Neural cell (in vitro differentiated cells): ENCODE data around the gene CNTLN. TPM values are rescaled to one million over a fixed set of nuclear protein-coding genes. Genes with fewer than 3 reads are reported as not detected.
"Not testable (repeated sequence)": the region's sequence is repeated elsewhere in the genome, so short reads cannot be mapped to it uniquely, and the experiment has no call there.

Experiments used
- H2AFZ ChIP-seq: fragments of 200-600, 300-800 bp; sonication (generic), shearing (Covaris generic); 2 replicates; pipeline ENCODE4 v1.6.0; 2014; ENCODE audit warnings: low read depth, mild to moderate bottlenecking, antibody characterized with exemption, low read length, moderate library complexity
- H3F3A ChIP-seq: fragments of 200-600 bp; shearing (Covaris generic); 2 replicates; pipeline ENCODE4 v1.6.1; 2016; ENCODE audit warnings: mild to moderate bottlenecking, moderate library complexity, mixed read lengths, antibody characterized with exemption, low read length; ENCODE audit not compliant: insufficient read depth, poor library complexity, severe bottlenecking
- H3K27ac ChIP-seq: fragments of 200-600, 300-800 bp; sonication (generic), shearing (Covaris generic); 2 replicates; pipeline ENCODE4 v1.5.1; 2014; ENCODE audit warnings: mild to moderate bottlenecking, low read length, moderate library complexity
- H3K27me3 ChIP-seq: fragments of 300-800, 200-600 bp; sonication (generic), shearing (Covaris generic); 2 replicates; pipeline ENCODE4 v1.6.0; 2014; ENCODE audit warnings: mild to moderate bottlenecking, low read depth, low read length, moderate library complexity; ENCODE audit not compliant: insufficient read depth
- H3K36me3 ChIP-seq: fragments of 300-800, 200-600 bp; sonication (generic), shearing (Covaris generic); 2 replicates; pipeline ENCODE4 v1.5.1; 2014; ENCODE audit warnings: mild to moderate bottlenecking, antibody characterized with exemption, low read length, moderate library complexity; ENCODE audit not compliant: insufficient read depth
- H3K4me2 ChIP-seq: fragments of 300-800, 200-600 bp; sonication (generic), shearing (Covaris generic); 2 replicates; pipeline ENCODE4 v1.6.0; 2014; ENCODE audit warnings: mild to moderate bottlenecking, low read length
- H3K4me3 ChIP-seq: fragments of 300-800, 200-600 bp; sonication (generic), shearing (Covaris generic); 2 replicates; pipeline ENCODE4 v1.5.1; 2014; ENCODE audit warnings: mild to moderate bottlenecking, low read length, moderate library complexity
- H3K79me2 ChIP-seq: fragments of 200-600 bp; shearing (Covaris generic); replicated peaks from 2 replicates; pipeline ENCODE4 v1.6.0; 2014; ENCODE audit warnings: mild to moderate bottlenecking, low read length, moderate library complexity; ENCODE audit not compliant: insufficient read depth
- H3K9ac ChIP-seq: fragments of 300-800, 200-600 bp; sonication (generic), shearing (Covaris generic); 2 replicates; pipeline ENCODE4 v1.6.1; 2016; ENCODE audit warnings: mild to moderate bottlenecking, low read length, mixed read lengths
- H3K9me2 ChIP-seq: fragments of 200-600 bp; shearing (Covaris generic); 2 replicates; pipeline ENCODE4 v1.6.1; 2016; ENCODE audit warnings: mild to moderate bottlenecking, low read length, mixed read lengths; ENCODE audit not compliant: insufficient read depth
- H3K9me3 ChIP-seq: fragments of 200-600, 300-800 bp; sonication (generic), shearing (Covaris generic); 2 replicates; pipeline ENCODE4 v1.6.1; 2016; ENCODE audit warnings: mild to moderate bottlenecking, mixed run types, low read length, moderate library complexity, mixed read lengths
- H4K20me1 ChIP-seq: fragments of 200-600 bp; shearing (Covaris generic); 2 replicates; pipeline ENCODE4 v1.6.1; 2016; ENCODE audit warnings: mild to moderate bottlenecking, mixed run types; ENCODE audit not compliant: insufficient read depth
- EP300 ChIP-seq: fragments of 450-650 bp; conservative IDR thresholded peaks from 2 replicates; pipeline ENCODE4 v1.6.1; 2014; ENCODE audit warnings: antibody characterized with exemption, mild to moderate bottlenecking, moderate library complexity; ENCODE audit not compliant: poor library complexity, severe bottlenecking
- EZH2 ChIP-seq: fragments of 200-600, 300-800 bp; shearing (Covaris generic), sonication (generic); IDR thresholded peaks from 2 replicates; pipeline ENCODE4 v1.6.1; 2014; ENCODE audit warnings: antibody characterized with exemption, low read length, borderline replicate concordance, mild to moderate bottlenecking; ENCODE audit not compliant: insufficient read depth, poor library complexity, severe bottlenecking
- MXI1 ChIP-seq: fragments of 450-650 bp; conservative IDR thresholded peaks from 2 replicates; pipeline ENCODE4 v1.6.1; 2014; ENCODE audit warnings: antibody characterized with exemption, mild to moderate bottlenecking; ENCODE audit not compliant: poor library complexity, severe bottlenecking
- POLR2AphosphoS5 ChIP-seq: IDR thresholded peaks from 2 replicates; pipeline ENCODE4 v1.6.1; 2012
- RAD21 ChIP-seq: fragments of 450-650 bp; conservative IDR thresholded peaks from 2 replicates; pipeline ENCODE4 v1.6.1; 2014; ENCODE audit warnings: antibody characterized with exemption, mild to moderate bottlenecking, moderate library complexity
- REST ChIP-seq: IDR thresholded peaks from 2 replicates; pipeline ENCODE4 v1.6.1; 2012; ENCODE audit warnings: borderline replicate concordance
- SMC3 ChIP-seq: fragments of 450-650 bp; conservative IDR thresholded peaks from 2 replicates; pipeline ENCODE4 v1.6.1; 2014; ENCODE audit warnings: antibody characterized with exemption, mild to moderate bottlenecking, moderate library complexity; ENCODE audit not compliant: poor library complexity
- TAF1 ChIP-seq: IDR thresholded peaks from 2 replicates; pipeline ENCODE4 v1.6.1; 2012; ENCODE audit warnings: low read depth
- polyA plus RNA-seq: library from polyadenylated mRNA; depleted of rRNA; stranded (reverse); fragments of >200 nt; gene quantifications from 2 replicates; pipeline ENCODE4 v1.2.3, GENCODE V29; 2014
- TF ChIP-seq, protein P1 (sequence below): fragments of 450-650 bp; IDR thresholded peaks from 2 replicates; pipeline ENCODE4 v1.5.1; 2014; ENCODE audit warnings: antibody characterized with exemption, mild to moderate bottlenecking, moderate library complexity; ENCODE audit not compliant: poor library complexity, severe bottlenecking

Gene CNTLN
- polyA plus RNA-seq, 1 donor from 2014 or later: 5.0 TPM

- Histone ChIP-seq H3K27me3 (no peaks in the 10 kb centered on the region), H3K4me2 (no peak overlapping the region), H3K9ac (no peak overlapping the region), H2AFZ (no peak overlapping the region), H3K27ac (no peak overlapping the region), H3K4me3 (no peak overlapping the region), H3K36me3 (no peaks in the 10 kb centered on the region), H4K20me1 (no peaks in the 10 kb centered on the region), H3K9me3 (no peaks in the 10 kb centered on the region), H3K79me2 (no peaks in the 10 kb centered on the region), H3F3A (no peaks in the 10 kb centered on the region), H3K9me2 (no peaks in the 10 kb centered on the region)
- TF ChIP-seq MXI1 (no peak), TAF1 (no peak), REST (no peak), RAD21 (no peak), EP300 (no peak), SMC3 (no peak), EZH2 (no peak), POLR2AphosphoS5 (no peak)
- TF ChIP-seq, protein P1, sequence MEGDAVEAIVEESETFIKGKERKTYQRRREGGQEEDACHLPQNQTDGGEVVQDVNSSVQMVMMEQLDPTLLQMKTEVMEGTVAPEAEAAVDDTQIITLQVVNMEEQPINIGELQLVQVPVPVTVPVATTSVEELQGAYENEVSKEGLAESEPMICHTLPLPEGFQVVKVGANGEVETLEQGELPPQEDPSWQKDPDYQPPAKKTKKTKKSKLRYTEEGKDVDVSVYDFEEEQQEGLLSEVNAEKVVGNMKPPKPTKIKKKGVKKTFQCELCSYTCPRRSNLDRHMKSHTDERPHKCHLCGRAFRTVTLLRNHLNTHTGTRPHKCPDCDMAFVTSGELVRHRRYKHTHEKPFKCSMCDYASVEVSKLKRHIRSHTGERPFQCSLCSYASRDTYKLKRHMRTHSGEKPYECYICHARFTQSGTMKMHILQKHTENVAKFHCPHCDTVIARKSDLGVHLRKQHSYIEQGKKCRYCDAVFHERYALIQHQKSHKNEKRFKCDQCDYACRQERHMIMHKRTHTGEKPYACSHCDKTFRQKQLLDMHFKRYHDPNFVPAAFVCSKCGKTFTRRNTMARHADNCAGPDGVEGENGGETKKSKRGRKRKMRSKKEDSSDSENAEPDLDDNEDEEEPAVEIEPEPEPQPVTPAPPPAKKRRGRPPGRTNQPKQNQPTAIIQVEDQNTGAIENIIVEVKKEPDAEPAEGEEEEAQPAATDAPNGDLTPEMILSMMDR: no peak
Measured at GRCh38 chr9:17166346-17166745, 31.5 kb downstream of the CNTLN start.

DNA sequence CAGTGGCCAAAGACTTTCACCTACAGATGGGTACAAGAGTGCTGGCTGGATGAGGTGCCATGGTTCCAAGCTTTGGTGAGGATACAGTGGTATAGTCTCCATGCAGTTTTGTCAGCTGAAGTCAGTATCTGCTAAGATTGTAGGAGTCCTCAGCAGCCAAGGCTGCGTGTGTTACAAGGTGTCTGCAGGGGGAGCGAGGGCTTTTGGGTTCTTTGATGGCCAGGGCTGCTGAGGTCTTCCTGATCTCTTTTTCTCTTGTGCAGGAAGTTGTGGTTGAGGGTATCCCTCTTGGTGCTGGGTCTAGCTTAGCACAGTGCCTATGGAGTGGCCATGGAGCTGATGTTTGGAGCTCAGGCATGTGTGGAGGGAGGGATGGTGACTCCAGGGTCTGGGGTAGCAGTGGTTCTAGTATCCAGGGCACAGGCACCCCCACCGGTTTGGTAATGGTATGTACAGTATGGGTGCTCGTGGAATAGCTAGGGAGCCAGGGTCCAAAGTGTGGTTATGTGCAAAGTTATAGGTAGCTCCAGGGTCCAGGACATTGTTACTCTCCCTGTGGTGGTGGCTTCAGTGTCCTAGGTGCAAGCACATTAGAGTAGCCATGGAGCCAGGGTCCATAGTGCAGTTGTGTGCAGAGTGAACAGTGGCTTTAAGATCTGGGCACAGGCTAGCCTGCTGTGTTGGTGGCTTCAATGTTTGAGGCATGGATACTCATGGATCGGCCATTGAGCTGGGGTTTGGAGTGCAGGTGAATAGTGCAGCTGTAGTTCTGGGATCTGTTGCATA, 36.7 kb downstream of the CNTLN start:
- Histone ChIP-seq H3K79me2 (no peaks in the 10 kb centered on the region), H3K27me3 (no peaks in the 10 kb centered on the region), H4K20me1 (no peaks in the 10 kb centered on the region), H3K36me3 (no peaks in the 10 kb centered on the region), H3K9me2 (no peaks in the 10 kb centered on the region), H3K4me2 (no peak overlapping the region), H3K9me3 (no peaks in the 10 kb centered on the region), H2AFZ (no peak overlapping the region), H3K27ac (no peak overlapping the region), H3K4me3 (no peak overlapping the region), H3F3A (no peaks in the 10 kb centered on the region), H3K9ac (no peak overlapping the region)
- TF ChIP-seq POLR2AphosphoS5 (no peak), RAD21 (no peak), MXI1 (no peak), REST (no peak), TAF1 (no peak), EZH2 (no peak), EP300 (no peak), SMC3 (no peak)
- TF ChIP-seq, protein P1: no peak

- H3F3A ChIP-seq, H3K9ac ChIP-seq, H3K4me2 ChIP-seq, H3K9me2 ChIP-seq, H3K36me3 ChIP-seq, H3K27ac ChIP-seq, H3K9me3 ChIP-seq, H4K20me1 ChIP-seq, H3K79me2 ChIP-seq, H3K27me3 ChIP-seq, H3K4me3 ChIP-seq, H2AFZ ChIP-seq: not testable (repeated sequence)
Measured at GRCh38 chr9:17177496-17177895, 42.7 kb downstream of the CNTLN start.
